ENCODE results near the gene FGFR3. TPM values are rescaled to one million over a fixed set of nuclear protein-coding genes. Genes with fewer than 3 reads are reported as not detected.
A peak's percentile ranks its signal among the peaks of the same experiment; 100 is the strongest.

The FGFR3 gene
- total and polyA plus RNA-seq, 2 of the 8 experiments (the other 6 are each of a cell fraction or from before 2014, with no cell fraction given), result 9.0 to 19.5 TPM

GRCh38 chr4:1783970-1784369, 9.1 kb upstream of the FGFR3 start:
- WGBS, 2 experiments (ENCODE audit: extremely low coverage in 1 of 2, insufficient coverage in 1 of 2, insufficient read length in 1 of 2, insufficient replicate concordance in 2 of 2, low coverage in 1 of 2, low lambda C conversion rate in 2 of 2, missing lambda C conversion rate in 1 of 2), result 93% methylated on average over 12 of the region's 12 CpGs; no CpG with 5 or more reads in 1 of the 2 experiments
- H2BK120ac ChIP-seq (replicated peaks; ENCODE audit: low read depth, low read length), result no peak overlapping the region
- no peak overlapping the region for H3K56ac ChIP-seq (replicated peaks; ENCODE audit: insufficient read length, low read depth, low read length)
- 0 out of 2 replicates have a peak overlapping the region, but pooled peaks have one; percentile 61 for H2BK20ac ChIP-seq (ENCODE audit: low read length)
- peak overlapping the region; percentile 80; the same call in 1 of the 2 replicates for H2BK12ac ChIP-seq (ENCODE audit: low read depth, low read length)
- H3K4me1 ChIP-seq (replicated peaks in 1 of 4; ENCODE audit: control insufficient read depth in 3 of 4, insufficient read depth in 4 of 4, low read length in 3 of 4), result peaks cover 0 to 11% (median 7%) of the 10 kb centered on the region in 4 experiments; a peak in 6 of 7 replicates
- H3K4ac ChIP-seq (replicated peaks; ENCODE audit: insufficient read length, low read depth, low read length), result no peak overlapping the region
- H3K23ac ChIP-seq (ENCODE audit: insufficient read length), result no peak overlapping the region
- no peaks in the 10 kb centered on the region for H3K36me3 ChIP-seq (ENCODE audit: control insufficient read depth in 2 of 4, insufficient read depth in 4 of 4, low read length in 3 of 4)
- peak overlapping the region; percentile 88; the same call in 1 of the 2 replicates for H2BK15ac ChIP-seq (ENCODE audit: low read length)
- H3K4me3 ChIP-seq (ENCODE audit: extremely low read depth in 1 of 4, insufficient read depth in 2 of 4, low read depth in 3 of 4, low read length in 4 of 4), result no peak overlapping the region
- no peak overlapping the region; the same call in 1 of the 2 replicates for H3K18ac ChIP-seq (ENCODE audit: extremely low read depth, low read length)
- DNase-seq (ENCODE audit: low read depth in 1 of 2, low spot score in 2 of 2) (no peak), FAIRE-seq (no peak)
- no peak overlapping the region for H3K14ac ChIP-seq (ENCODE audit: insufficient read length)
- H3K9me3 ChIP-seq (ENCODE audit: insufficient read depth in 2 of 2, low read depth in 1 of 2, low read length in 1 of 2), result no peaks in the 10 kb centered on the region
- no peak overlapping the region for H4K91ac ChIP-seq (replicated peaks; ENCODE audit: insufficient read length, low read length)
- no peak overlapping the region for H4K5ac ChIP-seq (ENCODE audit: insufficient read length, low read depth, low read length)
- 0 out of 2 replicates have a peak overlapping the region, but pooled peaks have one; percentile 15 for H2BK5ac ChIP-seq (ENCODE audit: low read depth, low read length)
- no peak overlapping the region for H2AFZ ChIP-seq (ENCODE audit: low read length)
- H3K27ac ChIP-seq (ENCODE audit: low read depth, low read length), result no peak overlapping the region
- no peaks in the 10 kb centered on the region for H3K79me1 ChIP-seq (ENCODE audit: low read depth, low read length)
- ChIA-PET POLR2A (ENCODE audit: partially characterized antibody) (interaction anchor here (1.0 to 17.2 kb wide), 6 partner anchors 7 to 61 kb away, joined by 3 to 170 read pairs (median 4); partner anchors contain the start of gene FGFR3), CTCF (ENCODE audit: partially characterized antibody) (interaction anchor here (52.9 to 71.2 kb wide), 2 partner anchors 5 to 19 kb away, joined by 2507 read pairs; partner anchors contain the start of gene FGFR3)
- H4K8ac ChIP-seq (ENCODE audit: extremely low read depth, insufficient read depth, low read length), result peak overlapping the region; percentile 68
- peaks cover 0 to 2% (median 0%) of the 10 kb centered on the region in 4 experiments; a peak in 1 of 7 replicates for H3K27me3 ChIP-seq (replicated peaks in 1 of 4; ENCODE audit: control insufficient read depth in 3 of 4, extremely low read depth in 1 of 4, insufficient read depth in 3 of 4, low read length in 3 of 4)
- H3K9ac ChIP-seq (replicated peaks in 1 of 4; ENCODE audit: extremely low read depth in 1 of 4, low read depth in 3 of 4, low read length in 3 of 4), result no peak overlapping the region
- no peak overlapping the region for H2AK5ac ChIP-seq (ENCODE audit: low read depth, low read length)
- no peak overlapping the region for H3K4me2 ChIP-seq (ENCODE audit: insufficient read depth in 1 of 2, low read depth in 2 of 2, low read length in 2 of 2)
- H4K20me1 ChIP-seq (replicated peaks in 1 of 2; ENCODE audit: control insufficient read depth in 1 of 2, insufficient read depth in 2 of 2, low read length in 2 of 2), result no peaks in the 10 kb centered on the region
- no peaks in the 10 kb centered on the region for H3K23me2 ChIP-seq (ENCODE audit: low read depth, low read length)
- no peaks in the 10 kb centered on the region for H3K79me2 ChIP-seq (ENCODE audit: control insufficient read depth in 1 of 2, insufficient read depth in 2 of 2, low read length in 2 of 2)
- TF ChIP-seq ZNF274 (IDR thresholded peaks at IDR 0.05; ENCODE audit: borderline replicate concordance, extremely low read depth, low read length), result no peak
- TF ChIP-seq POU5F1 (IDR thresholded peaks at IDR 0.05; ENCODE audit: low read depth, low read length), result no peak
- TF ChIP-seq SIX5 (IDR thresholded peaks at IDR 0.05; ENCODE audit: low read depth, low read length), result no peak
- TF ChIP-seq KDM5A (IDR thresholded peaks at IDR 0.05; ENCODE audit: low read length), result no peak
- TF ChIP-seq EZH2 (IDR thresholded peaks at IDR 0.05; ENCODE audit: low read depth, low read length, severe bottlenecking), result no peak
- no peak for TF ChIP-seq GTF2F1 (IDR thresholded peaks at IDR 0.05; ENCODE audit: borderline replicate concordance, low read depth, low read length)
- no peak for TF ChIP-seq ATF2 (IDR thresholded peaks at IDR 0.05; ENCODE audit: low read length)
- TF ChIP-seq EP300 (IDR thresholded peaks at IDR 0.05; ENCODE audit: borderline replicate concordance in 1 of 2, low read depth in 2 of 2, low read length in 2 of 2), result no peak
- TF ChIP-seq SP4 (IDR thresholded peaks at IDR 0.05; ENCODE audit: low read length), result no peak
- TF ChIP-seq GABPA (IDR thresholded peaks at IDR 0.05; ENCODE audit: borderline replicate concordance, insufficient read depth, low read length), result no peak

All from H1 (cell line).